Thoracic aorta (tissue), 2 donors: ENCODE results near the gene KLHDC7B. TPM values are rescaled to one million over a fixed set of nuclear protein-coding genes. Genes with fewer than 3 reads are reported as not detected.

Experiments
- ATAC-seq: fragments of 150-250 bp; one replicate; pipeline ENCODE4 v1.8.0; 2017; ENCODE audit warnings: low read depth; ENCODE audit not compliant: insufficient number of reproducible peaks, low FRiP score
- DNase-seq: peaks from one replicate; pipeline ENCODE4 v3.0.0-alpha.2; 2020; ENCODE audit warnings: low spot score
- H3K27ac ChIP-seq, 2 donors: fragments of 200-600 bp; sonication (generic); 1 replicate in 1 of 2; 2 replicates in 1 of 2; pipeline ENCODE4 v1.5.1; 2016; ENCODE audit warnings: mild to moderate bottlenecking in 2 of 2, moderate library complexity in 2 of 2
- H3K27me3 ChIP-seq: fragments of 200-600 bp; sonication (generic); replicated peaks from 2 replicates; pipeline ENCODE4 v1.6.0; 2016; ENCODE audit warnings: mild to moderate bottlenecking; ENCODE audit not compliant: insufficient read depth
- H3K36me3 ChIP-seq: fragments of 200-600 bp; sonication (generic); one replicate; pipeline ENCODE4 v1.5.1; 2016
- H3K4me1 ChIP-seq, 2 donors: fragments of 200-600 bp; sonication (generic); 1 replicate in 1 of 2; 2 replicates in 1 of 2; pipeline versions ENCODE4 v1.5.1 to v1.6.0; 2016; ENCODE audit warnings: low read depth in 2 of 2, mild to moderate bottlenecking in 1 of 2; ENCODE audit not compliant: control insufficient read depth in 1 of 2
- H3K4me3 ChIP-seq: fragments of 200-600 bp; sonication (generic); 2 replicates; pipeline ENCODE4 v1.5.1; 2016; ENCODE audit warnings: mild to moderate bottlenecking
- H3K9me3 ChIP-seq: fragments of 200-600 bp; sonication (generic); 2 replicates; pipeline ENCODE4 v1.5.1; 2016
- CTCF ChIP-seq: fragments of 200-600 bp; sonication (generic); IDR thresholded peaks from one replicate; pipeline ENCODE4 v1.5.1; 2019; ENCODE audit warnings: antibody characterized with exemption
- total RNA-seq, 2 donors: library from RNA; depleted of rRNA; stranded (reverse); fragments of >200 nt; gene quantifications; one replicate each; pipeline versions ENCODE4 v1.1.0 to v1.2.3, GENCODE V29; 2016

Gene KLHDC7B
- total RNA-seq, 2 donors from 2014 or later, result not detected

DNA sequence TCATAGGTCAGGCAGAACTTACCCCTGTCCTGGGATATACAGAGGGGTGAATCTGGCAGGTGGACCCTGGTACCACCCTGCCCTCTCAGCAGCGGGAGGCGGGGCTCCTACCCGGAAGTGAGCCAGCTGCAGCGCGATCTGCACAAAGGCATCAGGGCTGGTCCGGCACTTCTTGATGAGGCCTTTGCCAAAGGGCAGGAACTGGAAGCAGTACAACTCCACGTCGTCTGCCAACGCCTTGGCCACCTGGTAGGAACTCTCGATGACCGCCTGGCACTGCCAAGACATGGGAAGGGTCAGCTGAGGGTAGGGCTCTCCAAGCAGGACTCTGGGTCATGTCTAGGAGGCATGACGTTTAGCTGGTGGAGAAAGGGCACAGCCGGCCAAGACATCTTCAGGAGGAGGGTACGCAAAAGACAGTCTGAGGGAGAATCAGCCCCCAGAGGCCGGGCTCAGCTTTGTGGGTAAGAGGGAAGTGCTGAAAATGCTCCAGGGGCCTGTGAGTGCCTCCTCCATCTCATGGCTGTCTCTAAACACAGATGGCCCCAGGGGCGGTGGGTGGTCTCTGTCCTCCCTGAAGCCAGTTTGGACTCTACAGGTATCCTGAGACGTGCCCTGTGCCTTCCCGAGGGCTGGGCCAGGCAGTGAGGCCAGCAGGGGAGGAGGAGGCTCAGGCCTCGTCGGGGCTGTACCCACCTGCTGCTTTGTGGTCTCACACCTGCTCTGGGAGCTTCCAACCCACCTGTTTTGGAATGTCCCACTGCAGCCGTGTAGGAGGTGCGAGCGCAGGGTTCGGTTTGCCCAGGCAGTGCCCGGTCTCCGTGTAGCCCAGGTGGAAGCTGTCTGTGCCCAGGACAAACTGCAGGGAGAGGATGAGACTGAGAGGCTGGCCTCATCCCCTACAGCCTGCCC, 25.8 kb downstream of the KLHDC7B start:
- TF ChIP-seq CTCF, result no peak
- Histone ChIP-seq H3K4me1 (no peaks in the 10 kb centered on the region), H3K36me3 (no peaks in the 10 kb centered on the region), H3K27ac (no peak overlapping the region), H3K27me3 (no peaks in the 10 kb centered on the region), H3K4me3 (no peak overlapping the region), H3K9me3 (no peaks in the 10 kb centered on the region)
- ATAC-seq (no peak), DNase-seq (no peak)

DNA sequence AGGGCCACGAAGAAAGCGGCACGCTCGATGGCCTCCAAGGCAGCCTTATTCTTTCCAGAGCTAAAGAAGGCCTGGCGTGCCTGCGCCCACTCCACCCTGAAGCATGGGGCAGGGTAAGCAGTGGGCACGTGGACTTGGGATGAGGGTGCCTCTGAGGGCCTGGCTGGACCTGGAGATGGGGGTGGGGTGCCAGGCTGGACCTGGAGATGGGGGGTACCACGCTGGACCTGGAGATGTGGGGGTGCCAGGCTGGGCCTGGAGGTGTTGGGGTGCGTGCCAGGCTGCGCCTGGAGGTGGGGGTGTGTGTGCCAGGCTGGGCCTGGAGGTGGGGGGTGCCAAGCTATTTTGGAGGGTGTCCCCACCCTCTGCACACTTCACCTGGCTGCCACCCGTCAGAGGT, 27.3 kb downstream of the KLHDC7B start:
- Histone ChIP-seq H3K27me3 (no peaks in the 10 kb centered on the region), H3K36me3 (no peaks in the 10 kb centered on the region), H3K4me3 (no peak overlapping the region), H3K27ac (no peak overlapping the region), H3K9me3 (no peaks in the 10 kb centered on the region), H3K4me1 (no peaks in the 10 kb centered on the region)
- TF ChIP-seq CTCF, result no peak
- no peak for ATAC-seq
- DNase-seq, result no peak

- ATAC-seq, result no peak
- Histone ChIP-seq H3K4me3 (no peak overlapping the region), H3K27ac (no peak overlapping the region), H3K9me3 (no peaks in the 10 kb centered on the region), H3K27me3 (no peaks in the 10 kb centered on the region), H3K36me3 (no peaks in the 10 kb centered on the region), H3K4me1 (peaks cover 3 to 6% of the 10 kb centered on the region in 2 donors)
- no peak for DNase-seq
- no peak for TF ChIP-seq CTCF
These were observed 28.0 kb downstream of the KLHDC7B start for GRCh38 chr22:50573491-50574382.

DNA sequence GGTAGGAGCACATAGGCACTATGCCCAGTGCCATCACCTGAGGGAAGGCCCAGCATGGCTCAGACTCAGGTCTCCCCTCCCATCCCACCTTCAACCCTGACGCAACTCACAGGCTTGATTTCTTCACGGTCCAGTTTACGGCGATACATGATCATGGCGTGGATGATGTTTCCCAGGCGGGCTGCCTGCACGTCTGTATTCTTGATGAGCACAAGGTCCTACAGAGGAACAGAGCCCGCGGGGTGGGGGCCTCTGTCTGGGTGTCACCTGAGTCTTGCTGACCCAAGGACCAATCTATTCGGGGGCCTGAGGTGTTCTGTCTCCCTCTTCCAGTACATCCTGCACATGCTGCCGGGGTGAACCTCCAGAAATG, 28.7 kb downstream of the KLHDC7B start:
- DNase-seq (no peak), ATAC-seq (no peak)
- H3K27me3 ChIP-seq, result no peaks in the 10 kb centered on the region
- H3K4me3 ChIP-seq, result no peak overlapping the region
- no peak overlapping the region for H3K27ac ChIP-seq
- no peaks in the 10 kb centered on the region for H3K9me3 ChIP-seq
- no peaks in the 10 kb centered on the region for H3K36me3 ChIP-seq
- no peak for TF ChIP-seq CTCF
- peaks cover 3 to 8% of the 10 kb centered on the region in 2 donors for H3K4me1 ChIP-seq

GRCh38 chr22:50575426-50575941, 29.8 kb downstream of the KLHDC7B start:
- TF ChIP-seq CTCF, result no peak
- Histone ChIP-seq H3K27me3 (no peaks in the 10 kb centered on the region), H3K4me1 (peaks cover 3 to 8% of the 10 kb centered on the region in 2 donors), H3K36me3 (no peaks in the 10 kb centered on the region), H3K4me3 (no peak overlapping the region), H3K27ac (no peak overlapping the region), H3K9me3 (no peaks in the 10 kb centered on the region)
- DNase-seq (no peak), ATAC-seq (no peak)
